Neutrophil (primary cell): ENCODE measurements around the gene OCSTAMP.

Experiments
- H3K27ac ChIP-seq: fragments of 200-600 bp; sonication (generic); 2 replicates; pipeline ENCODE4 v1.5.1; 2016; ENCODE audit warnings: mild to moderate bottlenecking, moderate library complexity
- H3K27me3 ChIP-seq: fragments of 200-600 bp; sonication (generic); 2 replicates; pipeline ENCODE4 v1.6.0; 2016; ENCODE audit warnings: mild to moderate bottlenecking
- H3K36me3 ChIP-seq: fragments of 200-600 bp; sonication (generic); 2 replicates; pipeline ENCODE4 v1.5.1; 2017
- H3K4me1 ChIP-seq, 2 experiments: fragments of 200-600 bp in 1 of 2; sonication (generic) in 1 of 2; 1 replicate in 1 of 2; 2 replicates in 1 of 2; pipeline versions ENCODE4 v1.5.1 to v1.6.1; 2013 to 2016; ENCODE audit warnings: low read depth in 1 of 2, low read length in 1 of 2, mild to moderate bottlenecking in 1 of 2, moderate library complexity in 1 of 2; ENCODE audit not compliant: control insufficient read depth in 1 of 2, insufficient read depth in 1 of 2
- H3K4me3 ChIP-seq, 2 experiments: fragments of 200-600 bp in 1 of 2; sonication (generic) in 1 of 2; 1 replicate in 1 of 2; 2 replicates in 1 of 2; pipeline ENCODE4 v1.5.1; 2013 to 2016; ENCODE audit warnings: low read depth in 1 of 2, low read length in 1 of 2, mild to moderate bottlenecking in 1 of 2, moderate library complexity in 1 of 2
- H3K9me3 ChIP-seq: fragments of 200-600 bp; sonication (generic); 2 replicates; pipeline ENCODE4 v1.5.1; 2016
- CTCF ChIP-seq: fragments of 200-600 bp; sonication (generic); IDR thresholded peaks from 2 replicates; pipeline ENCODE4 v1.5.1; 2016; ENCODE audit warnings: antibody characterized with exemption

OCSTAMP gene

DNA sequence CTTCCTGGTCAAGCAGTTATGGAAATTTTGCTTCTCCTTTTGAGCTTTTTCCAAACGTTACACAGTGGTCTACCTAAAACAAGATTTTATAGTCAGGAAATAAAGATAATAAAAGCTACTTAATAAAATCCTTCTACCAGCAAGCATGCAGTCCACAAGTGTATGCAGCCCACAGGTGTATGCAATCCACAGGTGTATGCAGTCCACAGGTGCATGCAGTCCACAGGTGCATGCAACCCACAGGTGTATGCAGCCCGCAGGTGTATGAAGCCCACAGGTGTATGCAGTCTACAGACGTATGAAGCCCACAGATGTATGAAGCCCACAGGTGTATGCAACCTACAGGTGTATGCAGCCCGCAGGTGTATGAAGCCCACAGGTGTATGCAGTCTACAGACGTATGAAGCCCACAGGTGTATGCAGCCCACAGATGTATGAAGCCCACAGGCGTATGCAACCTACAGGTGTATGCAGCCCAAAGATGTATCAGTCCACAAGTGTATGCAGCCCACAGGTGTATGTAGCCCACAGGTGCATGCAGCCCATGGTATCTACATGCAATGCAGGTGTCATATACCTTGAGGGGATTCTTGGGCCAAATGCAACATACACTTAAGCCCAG lies 26.4 kb upstream of the OCSTAMP start:
- Histone ChIP-seq H3K4me3 (no peak overlapping the region), H3K27me3 (peaks cover 17% of the 10 kb centered on the region), H3K9me3 (no peaks in the 10 kb centered on the region), H3K27ac (no peak overlapping the region), H3K36me3 (no peaks in the 10 kb centered on the region), H3K4me1 (no peaks in the 10 kb centered on the region)
- TF ChIP-seq CTCF, result no peak

DNA sequence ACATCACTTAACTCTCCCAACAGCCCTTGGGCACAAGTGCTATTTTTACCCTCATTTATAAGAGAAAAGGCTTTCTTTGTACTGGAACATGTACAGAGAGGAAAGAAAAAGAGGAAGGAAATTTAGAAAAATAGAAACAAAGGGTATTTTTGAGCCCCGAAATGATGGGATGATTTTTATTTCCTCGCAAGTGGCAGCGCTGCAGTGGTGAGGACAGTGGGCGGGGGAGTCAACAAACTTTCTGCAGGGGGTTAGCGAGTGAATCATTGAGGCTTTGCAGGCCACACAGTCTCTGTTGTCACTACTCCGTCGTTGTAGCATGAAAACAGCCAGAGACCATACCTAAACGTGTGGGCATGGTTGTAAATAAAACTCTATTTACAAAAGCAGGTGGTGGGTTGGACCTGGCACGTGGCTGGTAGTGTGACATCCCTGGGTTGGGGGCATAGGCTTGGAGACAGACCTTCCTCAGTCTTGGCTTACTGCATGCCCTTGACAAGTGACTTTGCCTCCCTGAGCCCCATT lies 25.5 kb upstream of the OCSTAMP start:
- Histone ChIP-seq H3K9me3 (no peaks in the 10 kb centered on the region), H3K4me3 (no peak overlapping the region), H3K4me1 (no peaks in the 10 kb centered on the region), H3K36me3 (no peaks in the 10 kb centered on the region), H3K27me3 (peaks cover 23% of the 10 kb centered on the region), H3K27ac (no peak overlapping the region)
- TF ChIP-seq CTCF, result no peak

GRCh38 chr20:46575394-46575793 lies 24.9 kb upstream of the OCSTAMP start:
- TF ChIP-seq CTCF, result no peak
- Histone ChIP-seq H3K9me3 (no peaks in the 10 kb centered on the region), H3K27me3 (peaks cover 23% of the 10 kb centered on the region), H3K36me3 (no peaks in the 10 kb centered on the region), H3K27ac (no peak overlapping the region), H3K4me1 (no peaks in the 10 kb centered on the region), H3K4me3 (no peak overlapping the region)

- H3K4me1 ChIP-seq, result no peaks in the 10 kb centered on the region
- H3K4me3 ChIP-seq, result no peak overlapping the region
- H3K27ac ChIP-seq, result no peak overlapping the region
- no peaks in the 10 kb centered on the region for H3K9me3 ChIP-seq
- H3K36me3 ChIP-seq, result no peaks in the 10 kb centered on the region
- peaks cover 23% of the 10 kb centered on the region for H3K27me3 ChIP-seq
- no peak for TF ChIP-seq CTCF
Observed at GRCh38 chr20:46573788-46574584, 23.5 kb upstream of the OCSTAMP start.

DNA sequence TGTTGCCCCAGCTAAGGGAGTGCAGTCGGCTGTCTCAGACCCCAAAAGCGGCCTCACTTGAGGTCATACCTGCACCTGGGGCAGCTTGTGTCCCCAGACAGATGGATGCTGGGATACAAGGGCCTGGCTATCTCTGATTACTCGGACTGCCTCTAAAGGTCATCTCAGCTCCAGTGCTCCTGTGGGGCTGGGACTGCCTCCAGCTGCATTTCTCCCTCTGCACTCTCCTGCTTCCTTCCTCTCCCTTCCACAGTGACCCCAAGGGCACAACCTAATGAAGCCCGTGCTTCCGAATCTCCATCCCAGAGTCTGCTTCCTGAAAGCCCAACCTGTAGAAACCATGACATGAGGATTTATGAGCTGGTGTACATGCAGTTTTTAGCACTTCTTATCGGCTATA lies 22.8 kb upstream of the OCSTAMP start:
- H3K27me3 ChIP-seq, result peaks cover 27% of the 10 kb centered on the region
- H3K9me3 ChIP-seq, result no peaks in the 10 kb centered on the region
- H3K4me1 ChIP-seq, result no peaks in the 10 kb centered on the region
- H3K36me3 ChIP-seq, result no peaks in the 10 kb centered on the region
- H3K27ac ChIP-seq, result no peak overlapping the region
- H3K4me3 ChIP-seq, result no peak overlapping the region
- TF ChIP-seq CTCF, result no peak
